H9 (cell line): ENCODE results near the gene LMOD3. TPM values are rescaled to one million over a fixed set of nuclear protein-coding genes. Genes with fewer than 3 reads are reported as not detected.

Experiments
- DNase-seq: peaks from one replicate; pipeline ENCODE4 v3.0.0-alpha.2; 2017
- H2AFZ ChIP-seq: one replicate; pipeline ENCODE4 v1.6.1; 2013; ENCODE audit warnings: mild to moderate bottlenecking, low read length, control low read depth, moderate library complexity
- H2AK5ac ChIP-seq: 2 replicates; pipeline ENCODE4 v1.6.1; 2013; ENCODE audit warnings: low read length, control low read depth, mixed read lengths; ENCODE audit not compliant: insufficient read length
- H2BK120ac ChIP-seq: one replicate; pipeline ENCODE4 v1.6.1; 2013; ENCODE audit warnings: low read depth, mild to moderate bottlenecking, low read length, control low read depth, inconsistent platforms; ENCODE audit not compliant: poor library complexity, severe bottlenecking
- H2BK12ac ChIP-seq: 2 replicates; pipeline ENCODE4 v1.6.1; 2013; ENCODE audit warnings: low read length, control low read depth, mixed read lengths, low read depth; ENCODE audit not compliant: insufficient read length
- H2BK15ac ChIP-seq: 2 replicates; pipeline ENCODE4 v1.6.1; 2013; ENCODE audit warnings: low read depth, low read length, control low read depth
- H2BK20ac ChIP-seq: one replicate; pipeline ENCODE4 v1.6.1; 2013; ENCODE audit warnings: low read depth, mild to moderate bottlenecking, low read length, control low read depth, inconsistent platforms; ENCODE audit not compliant: poor library complexity, severe bottlenecking
- H2BK5ac ChIP-seq: 2 replicates; pipeline ENCODE4 v1.6.1; 2013; ENCODE audit warnings: low read length, control low read depth, mixed read lengths; ENCODE audit not compliant: insufficient read length
- H3K14ac ChIP-seq: 2 replicates; pipeline ENCODE4 v1.6.1; 2013; ENCODE audit warnings: low read length, control low read depth; ENCODE audit not compliant: insufficient read depth
- H3K18ac ChIP-seq: 2 replicates; pipeline ENCODE4 v1.6.1; 2013; ENCODE audit warnings: low read depth, mild to moderate bottlenecking, mixed read lengths, low read length, control low read depth; ENCODE audit not compliant: insufficient read length
- H3K23ac ChIP-seq: 2 replicates; pipeline ENCODE4 v1.6.1; 2013; ENCODE audit warnings: low read length, control low read depth, mixed read lengths, low read depth; ENCODE audit not compliant: insufficient read length
- H3K23me2 ChIP-seq: 2 replicates; pipeline ENCODE4 v1.6.1; 2013; ENCODE audit warnings: low read depth, mild to moderate bottlenecking, mixed read lengths, low read length, control low read depth; ENCODE audit not compliant: insufficient read length, poor library complexity, severe bottlenecking
- H3K27ac ChIP-seq: 2 replicates; pipeline ENCODE4 v1.5.1; 2013; ENCODE audit warnings: low read length, control low read depth, mixed read lengths, low read depth; ENCODE audit not compliant: insufficient read length
- H3K27me3 ChIP-seq: 2 replicates; pipeline ENCODE4 v1.6.1; 2013; ENCODE audit warnings: low read length, control low read depth, inconsistent platforms; ENCODE audit not compliant: insufficient read depth
- H3K4ac ChIP-seq: 2 replicates; pipeline ENCODE4 v1.6.1; 2013; ENCODE audit warnings: low read depth, mild to moderate bottlenecking, control low read depth, inconsistent platforms, low read length, moderate library complexity
- H3K4me1 ChIP-seq: 2 replicates; pipeline ENCODE4 v1.6.1; 2013; ENCODE audit warnings: low read length, control low read depth, inconsistent platforms; ENCODE audit not compliant: insufficient read depth
- H3K4me2 ChIP-seq: 2 replicates; pipeline ENCODE4 v1.6.1; 2013; ENCODE audit warnings: low read length, control low read depth, mixed read lengths; ENCODE audit not compliant: insufficient read length, insufficient read depth
- H3K56ac ChIP-seq: 2 replicates; pipeline ENCODE4 v1.6.1; 2013; ENCODE audit warnings: low read depth, mild to moderate bottlenecking, mixed read lengths, low read length, control low read depth; ENCODE audit not compliant: insufficient read length
- H3K79me1 ChIP-seq: 2 replicates; pipeline ENCODE4 v1.6.1; 2013; ENCODE audit warnings: low read depth, mild to moderate bottlenecking, moderate library complexity, low read length, control low read depth, inconsistent platforms; ENCODE audit not compliant: insufficient read depth, poor library complexity, severe bottlenecking
- H3K79me2 ChIP-seq: 2 replicates; pipeline ENCODE4 v1.6.1; 2013; ENCODE audit warnings: low read length, control low read depth, inconsistent platforms; ENCODE audit not compliant: insufficient read depth
- H3K9ac ChIP-seq: 2 replicates; pipeline ENCODE4 v1.6.1; 2013; ENCODE audit warnings: low read length, control low read depth, mixed read lengths; ENCODE audit not compliant: insufficient read length; ENCODE audit errors: extremely low read depth
- H3K9me3 ChIP-seq: one replicate; pipeline ENCODE4 v1.6.1; 2013; ENCODE audit warnings: low read depth, low read length, inconsistent platforms; ENCODE audit not compliant: control insufficient read depth
- H3T11ph ChIP-seq: one replicate; pipeline ENCODE4 v1.6.1; 2013; ENCODE audit warnings: mild to moderate bottlenecking, low read length, control low read depth, inconsistent platforms
- H4K20me1 ChIP-seq: one replicate; pipeline ENCODE4 v1.6.1; 2013; ENCODE audit not compliant: control insufficient read depth, insufficient read length, insufficient read depth
- H4K5ac ChIP-seq: 2 replicates; pipeline ENCODE4 v1.6.1; 2013; ENCODE audit warnings: low read depth, mild to moderate bottlenecking, mixed read lengths, low read length, control low read depth; ENCODE audit not compliant: insufficient read length
- H4K8ac ChIP-seq: replicated peaks from 2 replicates; pipeline ENCODE4 v1.6.1; 2013; ENCODE audit warnings: low read length, control low read depth, mixed read lengths, low read depth; ENCODE audit not compliant: insufficient read length
- H4K91ac ChIP-seq: 2 replicates; pipeline ENCODE4 v1.6.1; 2013; ENCODE audit warnings: low read depth, mild to moderate bottlenecking, moderate library complexity, mixed read lengths, low read length, control low read depth; ENCODE audit not compliant: insufficient read length
- H3K27ac Mint-ChIP-seq, 3 experiments: 2 replicates in 2 of 3; 3 replicates in 1 of 3; pipeline ENCODE4 v1.8.0; 2020 to 2021; ENCODE audit warnings: mixed read lengths in 3 of 3, mild to moderate bottlenecking in 1 of 3, moderate library complexity in 1 of 3
- H3K27me3 Mint-ChIP-seq: 2 replicates; pipeline ENCODE4 v1.8.0; 2021; ENCODE audit warnings: low read depth, mild to moderate bottlenecking, moderate library complexity, mixed read lengths
- H3K36me3 Mint-ChIP-seq, 3 experiments: 2 replicates in 2 of 3; 3 replicates in 1 of 3; pipeline ENCODE4 v1.8.0; 2020 to 2021; ENCODE audit warnings: low read depth in 3 of 3, mixed read lengths in 3 of 3; ENCODE audit not compliant: insufficient read depth in 1 of 3
- H3K4me1 Mint-ChIP-seq, 2 experiments: 2 replicates each; pipeline ENCODE4 v1.8.0; 2020; ENCODE audit warnings: mixed read lengths in 2 of 2
- H3K4me3 Mint-ChIP-seq, 2 experiments: 2 replicates in 1 of 2; 3 replicates in 1 of 2; pipeline ENCODE4 v1.8.0; 2020 to 2021; ENCODE audit warnings: mild to moderate bottlenecking in 2 of 2, mixed read lengths in 2 of 2, moderate library complexity in 1 of 2
- H3K9me3 Mint-ChIP-seq, 2 experiments: 2 replicates in 1 of 2; 3 replicates in 1 of 2; pipeline ENCODE4 v1.8.0; 2020; ENCODE audit warnings: mild to moderate bottlenecking in 2 of 2, mixed read lengths in 2 of 2, moderate library complexity in 1 of 2
- WGBS: extraction: QIAGEN DNeasy Blood & Tissue Kit; methylation state at CpG from one replicate; pipeline ENCODE4 v1.1.7; 2013; ENCODE audit warnings: missing lambda C conversion rate, low lambda C conversion rate, mixed read lengths; ENCODE audit not compliant: insufficient read length; ENCODE audit errors: extremely low coverage; 5-methylcytosine and 5-hydroxymethylcytosine counted together
- total RNA-seq: library from RNA; stranded (reverse); gene quantifications from 2 replicates; pipeline ENCODE4 v1.2.1, GENCODE V29; 2021
- TF ChIP-seq, protein P1 (sequence below): fragments of 200-600 bp; sonication (generic); conservative IDR thresholded peaks from 3 replicates; pipeline ENCODE4 v1.8.0; 2021; ENCODE audit warnings: antibody characterized with exemption, mild to moderate bottlenecking

LMOD3 gene
- total RNA-seq, 1 experiment from 2014 or later: not detected

DNA sequence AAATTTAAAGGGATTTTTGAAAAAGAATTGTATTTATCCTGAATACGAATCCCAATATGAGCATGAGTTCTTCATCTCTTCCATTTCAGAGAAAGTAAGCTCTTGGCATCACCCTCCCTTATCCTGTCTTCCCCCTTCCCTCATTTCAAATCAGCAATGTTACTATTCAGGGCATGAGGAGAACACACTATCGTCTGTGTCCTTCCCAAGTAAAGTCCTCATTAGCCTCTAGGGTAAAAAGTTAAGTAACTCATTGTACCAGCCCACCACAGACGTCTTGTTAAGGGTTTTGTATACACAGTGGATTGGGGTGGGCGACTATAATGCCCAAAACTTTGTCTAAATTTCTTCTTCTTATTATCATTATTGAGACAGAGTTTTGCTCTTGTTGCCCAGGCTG is 22.8 kb downstream of the LMOD3 start:
- H3K14ac ChIP-seq: no peak overlapping the region
- H3K4me2 ChIP-seq: no peak overlapping the region
- no peak overlapping the region for H2BK15ac ChIP-seq
- no peak overlapping the region for H3K4ac ChIP-seq
- no peak overlapping the region for H3T11ph ChIP-seq
- H3K23ac ChIP-seq: no peak overlapping the region
- no peak overlapping the region for H3K9ac ChIP-seq
- H2BK5ac ChIP-seq: no peak overlapping the region
- TF ChIP-seq, protein P1, sequence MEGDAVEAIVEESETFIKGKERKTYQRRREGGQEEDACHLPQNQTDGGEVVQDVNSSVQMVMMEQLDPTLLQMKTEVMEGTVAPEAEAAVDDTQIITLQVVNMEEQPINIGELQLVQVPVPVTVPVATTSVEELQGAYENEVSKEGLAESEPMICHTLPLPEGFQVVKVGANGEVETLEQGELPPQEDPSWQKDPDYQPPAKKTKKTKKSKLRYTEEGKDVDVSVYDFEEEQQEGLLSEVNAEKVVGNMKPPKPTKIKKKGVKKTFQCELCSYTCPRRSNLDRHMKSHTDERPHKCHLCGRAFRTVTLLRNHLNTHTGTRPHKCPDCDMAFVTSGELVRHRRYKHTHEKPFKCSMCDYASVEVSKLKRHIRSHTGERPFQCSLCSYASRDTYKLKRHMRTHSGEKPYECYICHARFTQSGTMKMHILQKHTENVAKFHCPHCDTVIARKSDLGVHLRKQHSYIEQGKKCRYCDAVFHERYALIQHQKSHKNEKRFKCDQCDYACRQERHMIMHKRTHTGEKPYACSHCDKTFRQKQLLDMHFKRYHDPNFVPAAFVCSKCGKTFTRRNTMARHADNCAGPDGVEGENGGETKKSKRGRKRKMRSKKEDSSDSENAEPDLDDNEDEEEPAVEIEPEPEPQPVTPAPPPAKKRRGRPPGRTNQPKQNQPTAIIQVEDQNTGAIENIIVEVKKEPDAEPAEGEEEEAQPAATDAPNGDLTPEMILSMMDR: no peak
- H3K9me3 Mint-ChIP-seq: no peaks in the 10 kb centered on the region
- no peaks in the 10 kb centered on the region for H3K79me1 ChIP-seq
- no peak overlapping the region for H3K4me3 Mint-ChIP-seq
- no peaks in the 10 kb centered on the region for H3K4me1 ChIP-seq
- H3K27me3 Mint-ChIP-seq: no peaks in the 10 kb centered on the region
- H3K9me3 ChIP-seq: no peaks in the 10 kb centered on the region
- no peaks in the 10 kb centered on the region for H4K20me1 ChIP-seq
- H2BK120ac ChIP-seq: no peak overlapping the region
- no peak overlapping the region for H3K56ac ChIP-seq
- peaks cover 0 to 3% of the 10 kb centered on the region in 2 experiments; a peak in 1 of 4 replicates for H3K4me1 Mint-ChIP-seq
- peaks cover 0 to 13% (median 0%) of the 10 kb centered on the region in 3 experiments; a peak in 1 of 7 replicates for H3K36me3 Mint-ChIP-seq
- no peak overlapping the region for H3K27ac ChIP-seq
- no peak overlapping the region for H4K8ac ChIP-seq
- H3K79me2 ChIP-seq: no peaks in the 10 kb centered on the region; the same call in 1 of the 2 replicates
- H2BK12ac ChIP-seq: no peak overlapping the region
- H2BK20ac ChIP-seq: no peak overlapping the region
- DNase-seq: no peak
- H2AFZ ChIP-seq: no peak overlapping the region
- no peak overlapping the region for H4K5ac ChIP-seq
- no peaks in the 10 kb centered on the region for H3K23me2 ChIP-seq
- H4K91ac ChIP-seq: no peak overlapping the region
- H3K27ac Mint-ChIP-seq: no peak overlapping the region
- WGBS: no CpG with 5 or more reads among the region's 4 CpGs
- no peak overlapping the region for H3K18ac ChIP-seq
- no peak overlapping the region for H2AK5ac ChIP-seq
- H3K27me3 ChIP-seq: no peaks in the 10 kb centered on the region
